Loucy (cell line): ENCODE results near the gene CHL1.

ENCODE experiments used
- H2AFZ ChIP-seq: fragments of 200-600 bp; sonication (generic); 2 replicates; pipeline ENCODE4 v1.6.0; 2016; ENCODE audit warnings: antibody characterized with exemption, mild to moderate bottlenecking, low read length, moderate library complexity
- H3F3A ChIP-seq: fragments of 200-600 bp; 2 replicates; pipeline ENCODE4 v1.6.0; 2016; ENCODE audit warnings: antibody characterized with exemption, low read depth, mild to moderate bottlenecking
- H3K27me3 ChIP-seq: fragments of 200-600 bp; sonication (generic); 2 replicates; pipeline ENCODE4 v1.6.1; 2014; ENCODE audit warnings: low read length, mild to moderate bottlenecking; ENCODE audit not compliant: insufficient read depth, poor library complexity, severe bottlenecking
- H3K36me3 ChIP-seq: fragments of 200-600 bp; sonication (generic); 2 replicates; pipeline ENCODE4 v1.6.1; 2016; ENCODE audit warnings: low read length; ENCODE audit not compliant: insufficient read depth
- H3K4me1 ChIP-seq: fragments of 200-600 bp; sonication (generic); 2 replicates; pipeline ENCODE4 v1.5.1; 2014; ENCODE audit warnings: low read length, mild to moderate bottlenecking; ENCODE audit not compliant: insufficient read depth, poor library complexity, severe bottlenecking
- H3K4me2 ChIP-seq: fragments of 200-600 bp; sonication (generic); 2 replicates; pipeline ENCODE4 v1.6.0; 2014; ENCODE audit warnings: antibody characterized with exemption, low read length, low read depth, mild to moderate bottlenecking; ENCODE audit not compliant: poor library complexity, severe bottlenecking
- H3K4me3 ChIP-seq: fragments of 200-600 bp; sonication (generic); 2 replicates; pipeline ENCODE4 v1.5.1; 2014; ENCODE audit warnings: low read length, mild to moderate bottlenecking, mixed read lengths; ENCODE audit not compliant: poor library complexity, severe bottlenecking
- H3K79me2 ChIP-seq: fragments of 200-600 bp; sonication (generic); 2 replicates; pipeline ENCODE4 v1.6.1; 2014; ENCODE audit warnings: low read length; ENCODE audit not compliant: insufficient read depth
- H3K9ac ChIP-seq: fragments of 200-600 bp; sonication (generic); 2 replicates; pipeline ENCODE4 v1.6.0; 2014; ENCODE audit warnings: mild to moderate bottlenecking, low read depth, low read length, moderate library complexity; ENCODE audit not compliant: poor library complexity, severe bottlenecking
- H3K9me2 ChIP-seq: fragments of 200-600 bp; sonication (generic); replicated peaks from 2 replicates; pipeline ENCODE4 v1.6.1; 2016; ENCODE audit warnings: low read depth, low read length, mixed read lengths
- H3K9me3 ChIP-seq: fragments of 200-600 bp; sonication (generic); 2 replicates; pipeline ENCODE4 v1.6.1; 2014; ENCODE audit warnings: mild to moderate bottlenecking, antibody characterized with exemption, low read length, low read depth; ENCODE audit not compliant: insufficient read depth
- H4K20me1 ChIP-seq: fragments of 200-600 bp; sonication (generic); 2 replicates; pipeline ENCODE4 v1.6.0; 2014; ENCODE audit warnings: antibody characterized with exemption, low read length, mild to moderate bottlenecking; ENCODE audit not compliant: insufficient read depth, poor library complexity, severe bottlenecking
- CTCF ChIP-seq: fragments of 200-600 bp; sonication (generic); conservative IDR thresholded peaks from 2 replicates; pipeline ENCODE4 v1.5.1; 2014; ENCODE audit warnings: mild to moderate bottlenecking, antibody characterized with exemption, low read length
- EZH2phosphoT487 ChIP-seq: fragments of 200-600 bp; IDR thresholded peaks from 2 replicates; pipeline ENCODE4 v1.6.1; 2018; ENCODE audit warnings: antibody characterized with exemption, mild to moderate bottlenecking, moderate library complexity, borderline replicate concordance

The CHL1 gene

DNA sequence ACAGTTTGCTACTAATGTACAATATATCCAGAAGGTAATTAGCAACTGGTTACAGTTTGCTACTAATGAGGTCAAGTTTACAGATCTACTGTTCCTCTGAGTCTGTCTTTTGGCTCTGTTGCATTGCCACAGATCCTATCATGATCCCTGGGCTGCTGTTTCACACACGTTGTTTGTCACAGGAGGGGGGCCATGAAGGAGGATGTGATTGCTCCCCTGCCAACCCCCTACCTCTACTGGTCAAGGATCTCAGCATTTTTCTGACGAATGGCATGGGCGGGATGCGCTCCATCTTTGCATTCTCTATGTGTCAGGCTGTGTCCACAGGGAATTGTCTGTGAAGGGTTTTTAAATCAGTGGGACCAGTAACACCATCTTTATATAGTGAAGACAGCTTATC is 91.9 kb downstream of the CHL1 start:
- no peak for TF ChIP-seq CTCF
- no peak for TF ChIP-seq EZH2phosphoT487
- H3K4me3 ChIP-seq = no peak overlapping the region
- H3K27me3 ChIP-seq = no peaks in the 10 kb centered on the region
- no peak overlapping the region for H2AFZ ChIP-seq
- no peaks in the 10 kb centered on the region for H3K4me1 ChIP-seq
- no peaks in the 10 kb centered on the region for H3K79me2 ChIP-seq
- H3K9ac ChIP-seq = no peak overlapping the region
- no peaks in the 10 kb centered on the region for H4K20me1 ChIP-seq
- no peak overlapping the region for H3K4me2 ChIP-seq
- no peaks in the 10 kb centered on the region for H3K36me3 ChIP-seq
- no peaks in the 10 kb centered on the region for H3F3A ChIP-seq
- peaks cover 3% of the 10 kb centered on the region; the same call in 1 of the 2 replicates for H3K9me3 ChIP-seq
- H3K9me2 ChIP-seq = no peaks in the 10 kb centered on the region

DNA sequence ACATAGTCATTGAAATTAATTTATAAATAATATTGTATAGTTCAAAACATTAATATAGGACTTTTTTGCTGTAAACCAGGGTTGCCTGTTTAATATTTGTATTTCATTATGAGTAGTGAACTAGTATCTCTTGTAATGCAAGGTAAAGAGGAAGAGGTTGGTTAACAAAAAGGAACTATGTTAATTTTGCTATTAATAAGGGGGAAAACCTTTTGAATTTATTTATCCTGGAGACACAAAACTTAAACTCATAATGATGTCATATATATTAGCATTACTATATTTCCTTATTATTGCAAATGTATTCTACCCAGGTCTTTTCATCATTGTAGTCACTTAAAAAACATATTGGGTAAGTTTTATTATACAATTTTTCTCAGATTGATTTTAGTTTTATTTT is 94.5 kb downstream of the CHL1 start:
- Histone ChIP-seq H3K79me2 (no peaks in the 10 kb centered on the region), H2AFZ (no peak overlapping the region), H3K36me3 (no peaks in the 10 kb centered on the region), H3K4me2 (no peak overlapping the region), H3K9me3 (peaks cover 6% of the 10 kb centered on the region), H3K9me2 (no peaks in the 10 kb centered on the region), H3K9ac (no peak overlapping the region), H3K27me3 (no peaks in the 10 kb centered on the region), H3K4me1 (no peaks in the 10 kb centered on the region), H3K4me3 (no peak overlapping the region), H4K20me1 (no peaks in the 10 kb centered on the region), H3F3A (no peaks in the 10 kb centered on the region)
- TF ChIP-seq CTCF (no peak), EZH2phosphoT487 (no peak)

- Histone ChIP-seq H3K9me2 (no peaks in the 10 kb centered on the region), H3K4me2 (no peak overlapping the region), H4K20me1 (no peaks in the 10 kb centered on the region), H3K4me1 (no peaks in the 10 kb centered on the region), H3K9me3 (peaks cover 7% of the 10 kb centered on the region), H3K79me2 (no peaks in the 10 kb centered on the region), H3K9ac (no peak overlapping the region), H3K4me3 (no peak overlapping the region), H3F3A (no peaks in the 10 kb centered on the region), H3K27me3 (no peaks in the 10 kb centered on the region), H2AFZ (no peak overlapping the region), H3K36me3 (no peaks in the 10 kb centered on the region)
- TF ChIP-seq CTCF = no peak
- TF ChIP-seq EZH2phosphoT487 = no peak
These were observed 95.3 kb downstream of the CHL1 start for GRCh38 chr3:291646-292436.
